ENCODE measurements around the gene CERS1. TPM values are rescaled to one million over a fixed set of nuclear protein-coding genes. Genes with fewer than 3 reads are reported as not detected.

CERS1 gene, protein sequence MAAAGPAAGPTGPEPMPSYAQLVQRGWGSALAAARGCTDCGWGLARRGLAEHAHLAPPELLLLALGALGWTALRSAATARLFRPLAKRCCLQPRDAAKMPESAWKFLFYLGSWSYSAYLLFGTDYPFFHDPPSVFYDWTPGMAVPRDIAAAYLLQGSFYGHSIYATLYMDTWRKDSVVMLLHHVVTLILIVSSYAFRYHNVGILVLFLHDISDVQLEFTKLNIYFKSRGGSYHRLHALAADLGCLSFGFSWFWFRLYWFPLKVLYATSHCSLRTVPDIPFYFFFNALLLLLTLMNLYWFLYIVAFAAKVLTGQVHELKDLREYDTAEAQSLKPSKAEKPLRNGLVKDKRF
- total RNA-seq: not detected
- 0 to 0.46 reads per million in 2 donors for total RNA-seq

DNA sequence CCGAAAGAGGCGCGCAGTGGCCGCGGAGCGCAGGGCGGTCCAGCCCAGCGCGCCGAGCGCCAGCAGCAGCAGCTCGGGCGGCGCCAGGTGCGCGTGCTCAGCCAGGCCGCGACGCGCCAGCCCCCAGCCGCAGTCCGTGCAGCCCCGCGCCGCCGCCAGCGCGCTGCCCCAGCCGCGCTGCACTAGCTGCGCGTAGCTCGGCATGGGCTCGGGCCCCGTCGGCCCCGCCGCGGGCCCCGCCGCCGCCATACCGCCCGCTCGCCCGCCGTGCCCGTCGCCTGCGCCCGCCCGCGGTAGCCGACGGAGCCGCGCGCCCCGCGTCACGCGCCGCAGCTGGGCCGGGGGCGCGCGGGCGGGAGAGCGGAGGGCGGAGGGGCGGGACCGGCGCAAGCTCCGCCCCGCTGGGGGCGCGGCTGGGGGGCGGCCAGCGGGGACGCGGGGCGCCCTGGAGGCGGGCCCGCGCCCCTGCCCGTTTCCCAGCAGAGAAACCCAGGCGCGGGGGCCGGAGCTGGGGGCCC is at the start of gene CERS1:
TSS of gene CERS1 (minus strand) at position 335 of the 518 bp plus-strand sequence. CDS start at position 249, 86 bp downstream.
- peaks cover 8% of the 10 kb centered on the region for H3K4me1 Mint-ChIP-seq
- H3K27ac Mint-ChIP-seq: no peak within 1 kb of the TSS
- no peak for DNase-seq

DNA sequence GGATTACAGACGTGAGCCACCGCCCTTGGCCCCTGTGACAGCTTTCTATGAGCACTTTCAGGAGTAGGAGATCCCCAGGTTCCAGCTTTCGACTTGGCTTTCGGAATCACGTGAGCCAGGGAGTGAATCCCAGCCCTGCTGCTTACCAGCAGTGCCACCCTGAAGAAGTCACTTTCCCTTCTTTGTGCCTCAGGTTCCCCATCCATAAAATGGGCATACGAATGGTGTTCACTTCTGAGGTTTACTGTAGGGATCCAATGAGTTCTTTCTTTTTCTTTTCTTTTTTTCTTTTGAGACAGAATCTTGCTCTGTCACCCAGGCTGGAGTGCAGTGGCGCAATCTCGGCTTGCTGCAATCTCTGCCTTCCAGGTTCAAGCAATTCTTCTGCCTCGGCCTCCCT is 49.3 kb upstream of the CERS1 start:
- ATAC-seq: no peak
- H3K9me3 ChIP-seq (ENCODE audit: control insufficient read depth, low read length, poor library complexity, severe bottlenecking): no peaks in the 10 kb centered on the region
- no peaks in the 10 kb centered on the region for H3K36me3 Mint-ChIP-seq (ENCODE audit: low read depth)
- peaks cover 19% of the 10 kb centered on the region for H3K27me3 Mint-ChIP-seq
- no peak overlapping the region for H3K27ac Mint-ChIP-seq
- peaks cover 15% of the 10 kb centered on the region for H3K4me1 Mint-ChIP-seq
- no peak for DNase-seq
- H3K4me3 Mint-ChIP-seq: no peak overlapping the region

More for the DNA sequence above, at the start of gene CERS1:
- Mint-ChIP-seq H3K27me3 (peaks cover 18% of the 10 kb centered on the region), H3K4me3 (peak within 1 kb of the TSS; percentile 89), H3K36me3 (ENCODE audit: low read depth) (peaks cover 6% of the 10 kb centered on the region)
- peak; percentile 27 for ATAC-seq
- no peaks in the 10 kb centered on the region for H3K9me3 ChIP-seq (ENCODE audit: control insufficient read depth, low read length, poor library complexity, severe bottlenecking)

DNA sequence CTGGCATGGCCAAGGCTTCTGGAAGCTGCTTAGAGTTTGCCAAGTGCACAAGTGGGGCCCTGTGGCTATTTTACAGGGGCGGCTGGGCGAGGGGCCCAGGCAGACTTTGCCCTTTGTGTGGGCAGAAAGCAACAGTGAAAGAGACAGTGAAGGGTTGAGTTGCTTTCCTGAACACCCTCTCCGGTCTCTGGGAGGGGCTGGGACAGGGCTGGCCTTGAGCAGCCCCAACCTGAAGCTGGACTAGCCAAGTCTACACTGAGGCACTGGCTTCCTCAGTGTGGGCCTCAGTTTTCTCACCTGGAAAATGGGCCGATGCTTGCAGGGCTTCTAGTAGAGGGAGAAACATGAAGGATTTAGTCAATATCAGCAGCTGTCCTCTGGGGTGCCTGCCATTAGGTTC is 47.5 kb upstream of the CERS1 start:
- DNase-seq (no peak), ATAC-seq (no peak)
- H3K9me3 ChIP-seq (ENCODE audit: control insufficient read depth, low read length, poor library complexity, severe bottlenecking): no peaks in the 10 kb centered on the region
- no peak overlapping the region for H3K4me3 Mint-ChIP-seq
- peaks cover 16% of the 10 kb centered on the region for H3K4me1 Mint-ChIP-seq
- H3K36me3 Mint-ChIP-seq (ENCODE audit: low read depth): no peaks in the 10 kb centered on the region
- peaks cover 25% of the 10 kb centered on the region for H3K27me3 Mint-ChIP-seq
- H3K27ac Mint-ChIP-seq: no peak overlapping the region

DNA sequence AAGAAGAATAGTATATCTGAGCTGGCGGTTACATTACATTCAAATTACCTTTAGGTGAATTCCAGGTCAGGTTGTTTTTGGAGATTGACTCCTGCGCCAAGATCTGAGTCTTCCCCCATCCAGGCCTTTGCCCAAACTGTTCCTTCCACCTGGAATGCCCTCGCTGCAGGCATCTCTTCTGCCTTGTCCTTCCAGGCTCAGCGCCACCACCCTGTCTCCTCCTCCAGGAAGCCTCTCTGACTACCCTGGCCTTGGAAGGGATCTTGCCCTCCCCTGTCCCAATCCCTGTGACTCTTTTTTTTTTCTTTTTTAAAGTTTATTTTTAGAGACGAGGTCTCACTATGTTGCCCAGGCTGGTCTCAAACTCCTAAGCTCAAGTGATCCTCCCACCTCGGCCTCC is 46.7 kb upstream of the CERS1 start:
- peaks cover 16% of the 10 kb centered on the region for H3K4me1 Mint-ChIP-seq
- peaks cover 25% of the 10 kb centered on the region for H3K27me3 Mint-ChIP-seq
- no peaks in the 10 kb centered on the region for H3K36me3 Mint-ChIP-seq (ENCODE audit: low read depth)
- no peaks in the 10 kb centered on the region for H3K9me3 ChIP-seq (ENCODE audit: control insufficient read depth, low read length, poor library complexity, severe bottlenecking)
- H3K27ac Mint-ChIP-seq: no peak overlapping the region
- no peak for ATAC-seq
- no peak for DNase-seq
- H3K4me3 Mint-ChIP-seq: peak overlapping the region; percentile 79

DNA sequence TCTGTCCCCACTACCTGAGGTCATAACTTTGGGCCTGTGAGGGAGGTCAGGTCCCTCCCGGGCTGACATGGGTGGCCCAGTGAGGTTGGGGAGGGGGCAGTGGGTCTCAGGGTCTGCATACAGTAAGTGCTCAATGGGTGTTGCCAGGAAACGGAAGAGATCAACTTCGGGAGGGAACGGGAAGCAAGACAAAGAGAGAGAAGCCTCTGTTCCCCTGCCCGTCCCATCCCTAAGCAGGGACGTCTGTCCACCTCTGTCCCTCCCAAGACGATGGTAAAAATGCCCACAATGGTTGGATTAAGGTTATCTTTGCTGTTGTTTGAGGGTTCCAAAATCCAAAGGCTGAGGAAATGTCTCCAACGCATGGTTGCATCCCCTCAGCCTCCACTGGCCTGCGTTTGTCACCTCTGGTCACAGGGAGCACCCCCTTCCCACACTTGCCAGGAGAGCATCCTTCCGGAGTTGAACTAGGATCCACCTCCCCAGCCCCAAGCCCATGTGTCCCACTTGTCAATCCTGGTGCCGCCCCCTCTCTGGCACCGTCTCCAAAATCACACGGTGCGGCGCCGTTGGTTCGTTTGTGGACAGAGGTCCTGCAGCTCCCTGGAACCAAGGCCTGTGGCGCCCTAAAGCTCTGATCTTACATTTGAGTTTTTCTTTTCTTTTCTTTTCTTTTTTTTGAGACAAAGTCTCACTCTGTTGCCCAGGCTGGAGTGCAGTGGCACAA is 45.8 kb upstream of the CERS1 start:
- peak overlapping the region; percentile 79 for H3K4me3 Mint-ChIP-seq
- H3K27ac Mint-ChIP-seq: no peak overlapping the region
- H3K9me3 ChIP-seq (ENCODE audit: control insufficient read depth, low read length, poor library complexity, severe bottlenecking): no peaks in the 10 kb centered on the region
- peaks cover 16% of the 10 kb centered on the region for H3K4me1 Mint-ChIP-seq
- no peak for ATAC-seq
- no peaks in the 10 kb centered on the region for H3K36me3 Mint-ChIP-seq (ENCODE audit: low read depth)
- peaks cover 25% of the 10 kb centered on the region for H3K27me3 Mint-ChIP-seq
- no peak for DNase-seq

DNA sequence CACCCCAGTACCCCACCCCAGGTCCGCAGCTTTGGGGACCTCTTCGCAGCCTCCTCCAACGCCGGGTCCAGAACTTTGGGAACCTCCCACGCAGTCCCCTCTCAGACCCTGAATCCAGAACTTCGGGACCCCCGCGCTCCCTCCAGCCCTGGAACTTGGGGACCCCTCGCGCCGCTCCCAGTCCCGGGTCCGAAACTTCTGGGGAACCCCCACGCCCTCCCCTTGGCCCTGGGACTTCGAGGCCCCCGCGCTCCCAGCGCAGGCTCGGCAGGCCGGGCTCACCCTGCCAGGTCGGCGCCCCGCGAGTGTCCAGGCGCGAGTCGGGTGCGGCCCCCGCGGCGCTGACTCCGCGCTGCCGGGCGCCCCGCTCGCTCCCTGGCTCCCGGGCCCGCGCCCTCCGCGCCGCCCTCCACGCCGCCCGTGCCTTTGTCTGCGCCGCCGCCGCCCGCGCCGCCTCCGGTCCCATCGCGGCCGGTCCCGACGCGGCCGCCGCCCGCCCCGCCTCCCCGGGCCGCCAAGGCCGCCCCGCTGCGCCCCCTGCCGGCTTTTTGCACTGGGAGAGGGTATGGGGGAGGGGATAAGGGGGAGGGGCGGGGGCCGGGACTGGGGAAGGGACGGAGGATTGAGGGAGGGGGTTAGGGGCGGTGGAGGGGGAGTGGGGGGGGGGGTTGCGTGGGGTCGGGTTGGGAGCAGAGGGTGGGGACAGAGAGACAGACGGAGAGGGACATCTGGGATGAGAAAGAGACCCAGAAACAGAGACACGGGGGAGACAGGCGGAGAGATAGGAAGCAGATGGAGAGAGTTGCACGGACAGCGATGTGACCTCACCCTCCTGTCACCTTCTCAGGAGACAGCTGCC is 45.0 kb upstream of the CERS1 start, which contains the start of gene HOMER3:
TSS of gene HOMER3 (minus strand) at position 449 of the 859 bp plus-strand sequence. CDS start 2,235 bp downstream, outside the sequence.
- no peaks in the 10 kb centered on the region for H3K36me3 Mint-ChIP-seq (ENCODE audit: low read depth)
- DNase-seq (peak; percentile 66 to 81 (median 73)), ATAC-seq (peak; percentile 89)
- H3K4me3 Mint-ChIP-seq: peak within 1 kb of the TSS; percentile 83
- no peaks in the 10 kb centered on the region for H3K9me3 ChIP-seq (ENCODE audit: control insufficient read depth, low read length, poor library complexity, severe bottlenecking)
- H3K27ac Mint-ChIP-seq: no peak within 1 kb of the TSS
- H3K27me3 Mint-ChIP-seq: peaks cover 25% of the 10 kb centered on the region
- H3K4me1 Mint-ChIP-seq: peaks cover 11% of the 10 kb centered on the region

DNA sequence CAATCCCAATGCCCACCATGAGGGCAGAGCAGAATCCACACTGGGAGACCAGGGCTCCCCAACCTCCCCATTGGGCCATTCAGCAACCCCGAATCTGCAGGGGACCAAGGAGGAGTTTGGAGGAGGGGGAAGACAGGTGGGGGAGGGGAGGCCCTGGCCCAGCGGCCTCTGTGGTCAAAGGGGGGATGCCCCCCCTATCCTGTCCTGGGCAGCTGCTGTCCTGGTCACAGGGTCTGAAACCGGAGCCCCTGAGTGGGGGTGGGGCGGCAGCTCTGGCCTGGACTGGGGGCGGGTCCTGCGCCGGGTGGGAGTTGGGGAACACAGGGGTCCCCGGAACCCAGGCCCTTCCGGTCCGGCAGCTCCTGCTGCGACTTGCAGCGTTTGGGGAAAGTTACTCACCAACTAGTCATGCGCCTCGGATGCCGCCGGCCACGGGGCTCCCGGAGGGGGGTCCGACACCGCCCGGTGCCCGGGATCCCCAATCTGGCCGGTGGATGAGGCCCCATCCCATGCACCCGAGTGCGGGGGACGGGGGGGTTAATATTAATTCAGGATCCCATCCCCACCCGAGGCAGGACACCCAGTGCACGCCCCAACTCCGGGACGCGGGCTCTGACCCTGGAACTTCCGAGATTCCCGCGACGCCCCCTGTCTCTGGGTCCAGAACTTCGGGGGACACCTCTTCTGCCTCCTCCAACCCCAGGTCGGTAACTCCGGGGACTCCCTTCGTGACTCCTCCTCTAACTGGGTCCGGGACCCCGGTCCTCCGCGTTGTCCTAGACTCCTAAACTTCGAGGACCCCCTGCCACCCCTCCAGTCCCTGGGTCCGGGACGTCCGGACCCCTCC is 44.2 kb upstream of the CERS1 start:
- Mint-ChIP-seq H3K36me3 (ENCODE audit: low read depth) (no peaks in the 10 kb centered on the region), H3K27me3 (peaks cover 25% of the 10 kb centered on the region), H3K4me1 (peaks cover 11% of the 10 kb centered on the region), H3K4me3 (peak overlapping the region; percentile 86), H3K27ac (no peak overlapping the region)
- ATAC-seq: peak; percentile 14
- no peak for DNase-seq
- H3K9me3 ChIP-seq (ENCODE audit: control insufficient read depth, low read length, poor library complexity, severe bottlenecking): no peaks in the 10 kb centered on the region

DNA sequence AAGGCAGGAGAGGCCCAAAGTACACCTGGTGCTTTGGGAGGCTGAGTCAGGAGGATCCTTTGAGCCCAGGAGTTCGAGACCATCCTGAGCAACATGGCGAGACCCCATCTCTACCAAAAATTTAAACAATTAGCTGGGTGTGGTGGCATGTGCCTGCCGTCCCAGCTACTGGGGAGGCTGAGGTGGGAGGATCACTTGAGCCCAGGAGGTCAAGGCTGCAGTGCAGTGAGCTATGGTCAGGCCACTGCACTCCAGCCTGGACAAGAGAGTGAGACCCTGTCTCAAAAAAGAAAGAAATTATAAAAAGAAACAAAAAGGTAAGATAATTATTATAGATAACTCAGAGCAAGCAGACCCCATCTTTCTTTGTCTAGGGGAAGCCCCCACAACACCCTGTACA is 43.2 kb upstream of the CERS1 start:
- DNase-seq: no peak
- H3K4me3 Mint-ChIP-seq: peak overlapping the region; percentile 86
- H3K27ac Mint-ChIP-seq: no peak overlapping the region
- peaks cover 11% of the 10 kb centered on the region for H3K4me1 Mint-ChIP-seq
- no peaks in the 10 kb centered on the region for H3K36me3 Mint-ChIP-seq (ENCODE audit: low read depth)
- no peaks in the 10 kb centered on the region for H3K9me3 ChIP-seq (ENCODE audit: control insufficient read depth, low read length, poor library complexity, severe bottlenecking)
- peaks cover 27% of the 10 kb centered on the region for H3K27me3 Mint-ChIP-seq
- ATAC-seq: no peak

DNA sequence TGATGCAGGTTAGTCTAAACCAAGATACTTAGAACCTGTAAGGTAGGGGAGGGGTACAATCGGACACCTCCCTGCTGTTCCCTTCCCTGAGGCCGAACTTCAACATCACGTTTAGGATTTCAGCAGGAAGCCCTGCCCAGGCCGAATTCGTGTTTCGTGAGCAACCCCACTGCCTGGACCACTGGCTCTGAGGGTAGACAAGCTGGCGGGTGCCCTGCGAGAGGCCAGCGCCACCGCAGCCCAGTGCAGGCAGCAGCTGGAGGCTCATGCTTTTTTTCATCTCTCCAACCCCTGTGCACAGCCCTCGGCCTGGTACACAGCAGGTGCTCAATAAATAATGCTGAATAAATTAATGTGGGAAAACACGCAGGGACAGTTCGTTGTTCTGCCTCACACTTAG is 37.3 kb upstream of the CERS1 start:
- H3K9me3 ChIP-seq (ENCODE audit: control insufficient read depth, low read length, poor library complexity, severe bottlenecking): no peaks in the 10 kb centered on the region
- Mint-ChIP-seq H3K27me3 (peaks cover 9% of the 10 kb centered on the region), H3K36me3 (ENCODE audit: low read depth) (no peaks in the 10 kb centered on the region), H3K27ac (no peak overlapping the region), H3K4me3 (peak overlapping the region; percentile 83), H3K4me1 (peaks cover 4% of the 10 kb centered on the region)
- no peak for DNase-seq
- no peak for ATAC-seq

DNA sequence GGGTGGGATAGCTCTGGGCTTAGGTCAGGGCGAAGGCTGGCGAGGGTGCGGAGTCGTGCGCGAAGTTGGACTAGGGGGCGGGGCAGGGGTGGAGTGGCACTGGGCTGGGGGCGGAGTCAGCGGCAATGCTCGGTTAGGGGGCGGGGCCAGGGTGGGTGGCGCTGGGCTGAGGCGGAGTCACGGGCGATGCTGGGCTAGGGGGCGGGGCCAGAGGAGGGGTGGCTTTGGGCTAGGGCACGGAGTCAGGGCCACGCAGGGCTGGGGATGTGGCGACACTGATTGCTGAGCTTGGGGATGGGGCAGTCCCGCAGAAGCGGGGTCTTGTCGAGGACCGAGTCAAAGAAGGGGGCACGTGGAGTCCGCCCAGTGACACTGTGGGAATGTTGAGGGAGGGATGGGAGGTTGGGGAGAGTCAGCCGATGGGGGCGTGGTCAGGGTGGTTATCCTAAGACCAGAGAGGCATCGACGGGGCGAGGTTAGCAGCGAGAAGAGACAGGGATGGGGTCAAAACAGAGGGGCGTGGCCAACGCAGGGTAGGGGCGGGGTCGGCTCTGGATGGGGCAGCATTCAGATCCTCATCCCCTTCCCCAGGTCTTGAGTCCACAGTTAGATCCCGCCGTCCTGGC is 36.4 kb upstream of the CERS1 start:
- H3K36me3 Mint-ChIP-seq (ENCODE audit: low read depth): no peaks in the 10 kb centered on the region
- peak overlapping the region; percentile 83 for H3K4me3 Mint-ChIP-seq
- H3K27me3 Mint-ChIP-seq: peaks cover 9% of the 10 kb centered on the region
- DNase-seq: peak; percentile 71 to 87 (median 85)
- ATAC-seq: peak; percentile 98
- H3K9me3 ChIP-seq (ENCODE audit: control insufficient read depth, low read length, poor library complexity, severe bottlenecking): no peaks in the 10 kb centered on the region
- peaks cover 4% of the 10 kb centered on the region for H3K4me1 Mint-ChIP-seq
- no peak overlapping the region for H3K27ac Mint-ChIP-seq

DNA sequence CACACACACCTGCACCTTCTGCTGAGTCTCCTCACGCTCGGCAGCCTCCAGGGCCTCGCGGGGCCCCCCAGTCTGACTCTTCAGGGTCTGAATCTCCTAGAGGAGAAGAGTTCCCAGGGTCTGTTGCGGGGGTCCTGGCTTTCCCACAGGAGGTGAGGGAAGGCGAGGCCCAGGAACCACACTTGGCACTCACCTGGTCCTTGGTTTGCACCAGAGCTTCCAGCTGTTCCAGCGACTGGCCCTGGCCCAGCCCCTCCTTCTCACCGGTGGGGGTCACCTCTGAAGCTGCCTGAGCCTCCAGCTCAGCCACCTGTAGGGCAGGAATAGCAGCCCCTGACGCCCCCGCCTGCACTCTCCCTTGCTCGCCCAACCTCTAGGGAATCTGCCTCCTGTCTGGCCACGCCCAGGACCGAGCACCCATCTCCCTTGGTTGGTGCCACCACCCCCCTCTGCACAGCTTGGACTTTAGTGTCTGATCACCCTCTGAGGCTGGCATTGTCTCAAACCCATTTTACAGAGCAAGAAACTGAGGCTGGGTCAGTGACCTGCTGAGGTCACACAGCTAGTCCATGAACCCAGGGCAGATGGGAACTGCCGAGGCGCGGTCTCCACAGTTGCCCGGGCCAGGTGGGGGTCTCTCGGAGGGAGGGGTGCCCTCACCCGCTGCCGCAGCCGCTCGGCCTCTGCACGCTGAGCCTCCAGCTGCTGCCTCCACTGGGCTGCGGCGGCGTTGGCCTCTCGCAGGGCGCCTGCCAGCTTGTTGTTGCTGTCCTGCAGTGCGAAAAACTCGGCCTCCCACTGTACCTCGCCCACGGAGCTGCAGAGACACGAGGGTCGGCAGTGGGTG is 35.6 kb upstream of the CERS1 start:
- no peak for ATAC-seq
- peak overlapping the region; percentile 83 for H3K4me3 Mint-ChIP-seq
- DNase-seq: no peak
- no peak overlapping the region for H3K27ac Mint-ChIP-seq
- peaks cover 9% of the 10 kb centered on the region for H3K27me3 Mint-ChIP-seq
- no peaks in the 10 kb centered on the region for H3K36me3 Mint-ChIP-seq (ENCODE audit: low read depth)
- peaks cover 4% of the 10 kb centered on the region for H3K4me1 Mint-ChIP-seq
- no peaks in the 10 kb centered on the region for H3K9me3 ChIP-seq (ENCODE audit: control insufficient read depth, low read length, poor library complexity, severe bottlenecking)

Measured in T-helper 17 cell (primary cell).